Adipocyte (in vitro differentiated cells): ENCODE measurements around the gene SNUPN.

Source experiments
- DNase-seq: peaks from one replicate; pipeline ENCODE4 v3.0.0-alpha.2; 2015; ENCODE audit warnings: low read depth
- H3K27me3 ChIP-seq: replicated peaks from 2 replicates; pipeline ENCODE4 v1.7.0; 2013; ENCODE audit warnings: mild to moderate bottlenecking, low read length, moderate library complexity; ENCODE audit not compliant: control insufficient read depth, insufficient read depth
- H3K36me3 ChIP-seq: 2 replicates; pipeline ENCODE4 v1.7.0; 2013; ENCODE audit warnings: low read length, mild to moderate bottlenecking, moderate library complexity; ENCODE audit not compliant: control insufficient read depth, insufficient read depth, severe bottlenecking
- H3K4me1 ChIP-seq: 2 replicates; pipeline ENCODE4 v1.7.0; 2013; ENCODE audit warnings: mild to moderate bottlenecking, low read length, moderate library complexity; ENCODE audit not compliant: control insufficient read depth, insufficient read depth
- H3K4me3 ChIP-seq: 2 replicates; pipeline ENCODE4 v1.7.0; 2013; ENCODE audit warnings: mild to moderate bottlenecking, low read length, moderate library complexity
- H3K9ac ChIP-seq: 2 replicates; pipeline ENCODE4 v1.7.0; 2013; ENCODE audit warnings: mild to moderate bottlenecking, low read length, moderate library complexity
- H3K9me3 ChIP-seq: 2 replicates; pipeline ENCODE4 v1.7.0; 2013; ENCODE audit warnings: mild to moderate bottlenecking, low read length, moderate library complexity; ENCODE audit not compliant: control insufficient read depth

The SNUPN gene

GRCh38 chr15:75662823-75663519, 37.4 kb upstream of the SNUPN start:
- Histone ChIP-seq H3K36me3 (peaks cover 27% of the 10 kb centered on the region), H3K27me3 (no peaks in the 10 kb centered on the region), H3K4me1 (peaks cover 57% of the 10 kb centered on the region), H3K4me3 (no peak overlapping the region), H3K9ac (no peak overlapping the region), H3K9me3 (no peaks in the 10 kb centered on the region)
- no peak for DNase-seq

- H3K36me3 ChIP-seq = peaks cover 38% of the 10 kb centered on the region
- peaks cover 45% of the 10 kb centered on the region for H3K4me1 ChIP-seq
- DNase-seq = no peak
- H3K4me3 ChIP-seq = peak overlapping the region; percentile 52
- no peaks in the 10 kb centered on the region for H3K27me3 ChIP-seq
- H3K9me3 ChIP-seq = no peaks in the 10 kb centered on the region
- peak overlapping the region; percentile 80 for H3K9ac ChIP-seq
These were observed 36.2 kb upstream of the SNUPN start for GRCh38 chr15:75661756-75662140.

DNA sequence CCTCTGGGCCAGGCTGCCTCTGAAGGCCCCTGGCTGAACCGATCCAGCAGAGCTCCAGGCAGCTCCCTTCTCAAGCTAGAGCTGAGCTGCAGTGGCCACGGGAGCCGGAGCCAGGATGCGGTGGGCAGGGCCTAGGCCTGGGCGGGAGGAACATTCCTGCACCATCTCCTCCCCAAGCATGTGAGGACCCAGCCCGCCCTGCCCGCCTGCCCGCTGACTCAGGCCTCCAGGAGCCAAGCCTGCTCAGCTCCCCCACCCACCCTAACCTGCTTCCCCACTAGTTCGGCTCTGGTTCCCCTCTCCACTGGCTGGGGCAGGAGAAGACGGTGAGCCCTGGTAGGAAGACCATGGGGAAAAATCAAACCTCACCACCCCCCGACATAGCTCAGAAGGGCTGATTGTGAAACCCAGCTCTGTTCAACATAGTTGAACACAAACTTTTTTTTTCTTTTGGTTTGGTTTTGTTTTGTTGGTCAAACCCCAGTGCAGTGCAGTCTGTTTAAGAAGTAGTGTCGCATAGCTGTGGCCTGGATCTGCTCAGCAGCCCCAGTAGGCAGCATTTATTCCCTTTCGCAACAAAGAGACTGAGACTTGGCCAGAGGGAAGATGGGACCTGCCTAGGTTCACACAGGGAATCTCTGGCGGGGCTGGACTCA, 35.7 kb upstream of the SNUPN start:
- peak overlapping the region; percentile 52 for H3K4me3 ChIP-seq
- peaks cover 38% of the 10 kb centered on the region for H3K36me3 ChIP-seq
- H3K9me3 ChIP-seq = no peaks in the 10 kb centered on the region
- H3K27me3 ChIP-seq = no peaks in the 10 kb centered on the region
- peak overlapping the region; percentile 80 for H3K9ac ChIP-seq
- H3K4me1 ChIP-seq = peaks cover 39% of the 10 kb centered on the region
- peak; percentile 97 for DNase-seq

DNA sequence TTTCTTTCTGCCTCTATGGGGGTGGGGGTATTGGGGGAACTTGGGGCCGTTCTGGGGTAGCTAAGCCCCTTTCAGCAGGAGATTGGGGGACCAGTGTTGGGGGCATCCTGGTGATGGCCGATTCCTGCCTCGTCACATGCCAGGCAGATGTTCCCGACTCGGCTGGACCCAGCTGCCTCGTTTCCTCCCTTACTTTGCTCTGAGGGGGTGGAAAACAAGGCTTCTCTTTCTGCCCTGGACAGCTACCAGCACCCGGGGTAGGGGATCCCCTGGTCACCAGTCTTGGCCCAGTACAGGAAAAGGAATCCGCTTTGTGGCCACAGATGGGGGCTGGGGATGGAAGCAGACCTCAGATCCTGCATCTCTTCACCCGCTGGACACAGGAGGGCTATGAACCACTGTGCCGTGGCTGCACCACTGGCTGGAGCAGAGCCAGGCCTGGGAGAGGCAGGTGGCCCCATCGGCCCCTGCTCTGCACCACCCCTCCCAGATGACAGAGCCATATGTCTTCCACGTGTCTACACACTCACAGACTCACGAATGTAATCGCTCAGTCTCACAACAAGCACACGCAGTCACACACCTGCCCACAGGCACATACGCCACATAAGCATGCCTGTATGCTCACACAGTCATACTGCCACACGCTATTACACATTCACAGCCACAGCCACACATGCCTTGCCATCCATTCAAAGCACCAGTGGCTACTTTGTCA, 34.6 kb upstream of the SNUPN start:
- no peak for DNase-seq
- H3K27me3 ChIP-seq = no peaks in the 10 kb centered on the region
- peak overlapping the region; percentile 80 for H3K9ac ChIP-seq
- H3K9me3 ChIP-seq = no peaks in the 10 kb centered on the region
- no peak overlapping the region for H3K4me3 ChIP-seq
- peaks cover 48% of the 10 kb centered on the region for H3K36me3 ChIP-seq
- peaks cover 35% of the 10 kb centered on the region for H3K4me1 ChIP-seq

DNA sequence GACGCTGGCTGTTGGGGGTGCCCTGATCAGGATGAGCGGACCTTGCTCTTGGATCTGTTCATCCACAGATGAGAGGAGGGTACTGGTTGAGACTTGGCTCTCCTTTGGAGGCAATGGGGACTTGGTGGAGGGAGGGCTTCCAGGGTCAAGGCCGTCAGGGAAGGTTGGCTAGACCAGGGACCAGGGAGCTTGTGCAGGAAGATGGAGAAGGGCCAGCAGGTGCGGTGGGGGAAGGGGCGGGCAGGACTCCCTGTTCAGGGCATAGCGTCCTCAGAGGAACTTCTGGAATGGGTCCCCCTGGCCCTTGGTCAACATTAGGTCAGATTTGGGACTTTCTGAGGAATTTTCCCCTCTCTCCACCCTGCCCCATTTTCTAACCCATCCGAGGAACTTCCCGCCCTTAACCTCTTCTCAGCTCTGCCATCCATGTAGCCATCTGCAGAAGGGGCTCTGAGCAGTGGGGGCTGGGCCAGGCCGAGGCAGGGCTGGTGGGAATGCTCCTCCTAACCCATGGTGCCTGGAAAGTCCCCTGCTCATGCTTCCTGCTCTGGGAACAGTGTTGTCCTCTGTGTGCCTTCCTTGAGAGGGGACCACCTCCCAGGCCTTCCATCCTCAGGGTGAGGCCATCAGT, 33.7 kb upstream of the SNUPN start:
- no peak for DNase-seq
- H3K4me3 ChIP-seq = no peak overlapping the region
- H3K9me3 ChIP-seq = no peaks in the 10 kb centered on the region
- peaks cover 42% of the 10 kb centered on the region for H3K4me1 ChIP-seq
- H3K36me3 ChIP-seq = peaks cover 48% of the 10 kb centered on the region
- peak overlapping the region; percentile 35 for H3K9ac ChIP-seq
- no peaks in the 10 kb centered on the region for H3K27me3 ChIP-seq

DNA sequence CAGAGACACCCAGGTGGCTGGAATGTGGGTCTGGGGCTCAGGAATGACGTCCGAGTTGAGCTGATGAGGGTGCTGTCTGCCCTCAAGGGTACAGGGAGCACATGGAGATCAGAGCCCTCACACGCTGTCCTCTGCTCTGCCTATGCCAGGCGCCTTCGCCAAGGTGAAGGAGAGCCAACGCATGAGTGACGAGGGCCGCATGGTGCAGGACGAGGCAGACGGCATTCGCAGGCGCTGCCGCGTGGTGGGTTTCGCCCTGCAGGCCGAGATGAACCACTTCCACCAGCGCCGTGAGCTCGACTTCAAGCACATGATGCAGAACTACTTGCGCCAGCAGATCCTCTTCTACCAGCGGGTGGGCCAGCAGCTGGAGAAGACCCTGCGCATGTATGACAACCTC, 31.3 kb upstream of the SNUPN start:
- H3K27me3 ChIP-seq = no peaks in the 10 kb centered on the region
- no peaks in the 10 kb centered on the region for H3K9me3 ChIP-seq
- H3K4me1 ChIP-seq = peaks cover 61% of the 10 kb centered on the region
- H3K36me3 ChIP-seq = peaks cover 43% of the 10 kb centered on the region
- no peak overlapping the region for H3K4me3 ChIP-seq
- DNase-seq = no peak
- no peak overlapping the region for H3K9ac ChIP-seq

GRCh38 chr15:75656331-75656730, 30.8 kb upstream of the SNUPN start:
- Histone ChIP-seq H3K4me3 (no peak overlapping the region), H3K36me3 (peaks cover 43% of the 10 kb centered on the region), H3K4me1 (peaks cover 61% of the 10 kb centered on the region), H3K9ac (no peak overlapping the region), H3K27me3 (no peaks in the 10 kb centered on the region), H3K9me3 (no peaks in the 10 kb centered on the region)
- DNase-seq = no peak

- Histone ChIP-seq H3K27me3 (no peaks in the 10 kb centered on the region), H3K36me3 (peaks cover 46% of the 10 kb centered on the region)
These were observed 30.4 kb upstream of the SNUPN start for GRCh38 chr15:75655931-75656330.

DNA sequence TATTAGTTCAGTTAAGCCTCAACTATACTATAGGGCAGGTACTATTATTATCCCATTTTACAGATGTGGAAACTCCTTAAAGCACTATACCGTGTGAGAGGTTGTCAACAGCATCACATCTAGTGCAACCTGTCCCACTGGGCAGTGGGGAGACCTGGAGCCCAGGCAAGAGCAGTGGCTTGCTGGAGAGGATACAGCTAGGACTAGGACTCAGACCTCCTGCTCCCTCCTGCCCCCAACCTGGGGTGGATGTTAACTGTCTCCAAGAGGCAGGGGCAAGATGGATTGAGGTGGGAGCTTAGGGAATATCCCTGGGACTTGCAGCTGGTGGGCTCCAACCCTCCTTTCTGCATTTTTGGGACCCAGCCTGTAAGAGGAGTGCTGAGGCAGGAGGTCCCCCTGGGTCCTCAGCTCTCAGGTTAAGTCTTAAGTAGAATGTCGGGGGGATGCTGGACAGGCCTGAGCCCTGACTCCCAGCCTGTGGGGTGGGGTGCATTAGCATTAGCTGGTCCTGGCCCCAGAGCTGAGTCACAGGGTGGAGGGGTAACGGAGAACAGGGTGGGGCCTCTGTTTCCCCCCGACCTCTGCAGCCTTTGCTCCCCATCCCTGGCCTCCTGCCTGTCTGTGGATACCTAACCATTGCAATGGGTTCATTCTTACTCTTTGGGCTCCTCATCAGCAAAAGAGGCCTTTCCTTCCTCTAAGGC, 28.8 kb upstream of the SNUPN start:
- DNase-seq = no peak
- Histone ChIP-seq H3K27me3 (no peaks in the 10 kb centered on the region), H3K4me3 (no peak overlapping the region), H3K36me3 (peaks cover 54% of the 10 kb centered on the region), H3K9ac (no peak overlapping the region), H3K4me1 (peaks cover 64% of the 10 kb centered on the region), H3K9me3 (no peaks in the 10 kb centered on the region)

More at GRCh38 chr15:75655931-75656330, 30.4 kb upstream of the SNUPN start:
- H3K4me1 ChIP-seq = peaks cover 64% of the 10 kb centered on the region
- H3K9me3 ChIP-seq = no peaks in the 10 kb centered on the region
- H3K9ac ChIP-seq = no peak overlapping the region
- no peak overlapping the region for H3K4me3 ChIP-seq
- DNase-seq = no peak

DNA sequence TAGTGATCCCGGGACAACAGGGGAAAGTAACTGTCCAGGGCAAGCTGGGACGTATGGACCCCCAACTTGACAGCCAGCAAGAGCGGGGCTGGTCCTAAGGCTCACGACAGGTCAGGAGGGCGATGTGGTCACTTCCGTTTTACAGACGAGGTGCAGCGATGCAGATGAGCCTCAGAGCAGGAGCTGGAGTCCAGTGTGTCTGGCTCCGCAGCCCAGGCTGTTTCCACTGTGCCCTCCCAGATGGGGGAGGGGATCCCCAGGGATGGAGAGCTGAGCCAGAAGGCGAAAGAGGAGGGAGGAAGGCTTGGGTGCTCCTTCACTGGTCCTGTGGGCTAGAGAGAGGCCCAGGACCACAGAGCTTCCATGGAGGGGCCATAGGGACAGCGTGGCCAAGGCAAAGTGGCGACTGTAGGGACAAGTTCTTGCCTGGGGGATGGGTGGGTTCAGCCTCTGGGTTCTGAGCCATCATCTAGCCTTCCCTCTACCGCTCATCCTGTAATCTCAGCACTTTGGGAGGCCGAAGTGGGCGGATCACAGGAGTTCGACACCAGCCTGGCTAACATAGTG, 27.9 kb upstream of the SNUPN start:
- H3K36me3 ChIP-seq = peaks cover 47% of the 10 kb centered on the region
- H3K9ac ChIP-seq = peak overlapping the region; percentile 100
- H3K27me3 ChIP-seq = no peaks in the 10 kb centered on the region
- peak overlapping the region; percentile 99 for H3K4me3 ChIP-seq
- no peaks in the 10 kb centered on the region for H3K9me3 ChIP-seq
- DNase-seq = no peak
- H3K4me1 ChIP-seq = peaks cover 69% of the 10 kb centered on the region
